K562 (cell line): ENCODE results near the gene PRPF8. TPM values are rescaled to one million over a fixed set of nuclear protein-coding genes. Genes with fewer than 3 reads are reported as not detected.

Experiments used
- BCOR ChIP-seq: fragments of 450-650 bp; IDR thresholded peaks from 2 replicates; pipeline ENCODE4 v1.6.1; 2016
- BRD4 ChIP-seq: fragments of 200-600 bp; sonication (generic); IDR thresholded peaks from 2 replicates; pipeline ENCODE4 v1.6.1; 2017; ENCODE audit warnings: inconsistent platforms
- CREBBP ChIP-seq: IDR thresholded peaks from one replicate; pipeline ENCODE4 v1.6.1; 2012; ENCODE audit warnings: low read depth, mild to moderate bottlenecking, control low read depth, inconsistent platforms, low read length
- EGR1 ChIP-seq: fragments of 450-650 bp; conservative IDR thresholded peaks from 2 replicates; pipeline ENCODE4 v1.6.1; 2017; ENCODE audit warnings: mild to moderate bottlenecking
- FOXK2 ChIP-seq, 2 experiments: fragments of 450-650 bp; IDR thresholded peaks in 1 of 2; conservative IDR thresholded peaks in 1 of 2; 2 replicates each; pipeline ENCODE4 v1.6.1; 2016; ENCODE audit warnings: low read depth in 2 of 2, mild to moderate bottlenecking in 1 of 2
- FUS ChIP-seq: fragments of 200-400 bp; formaldehyde crosslinking; optimal IDR thresholded peaks from 2 replicates; pipeline ENCODE3; 2017; ENCODE audit warnings: low read depth, low read length
- GTF2E2 ChIP-seq: fragments of 200-800 bp; sonication (Bioruptor generic); IDR thresholded peaks from 2 replicates; pipeline ENCODE4 v1.6.1; 2016; ENCODE audit warnings: missing genetic modification characterization, missing compliant biosample characterization
- KDM1A ChIP-seq, 2 experiments: fragments of 450-650 bp; IDR thresholded peaks; 2 replicates each; pipeline ENCODE4 v1.6.1; 2016; ENCODE audit warnings: mild to moderate bottlenecking in 2 of 2
- MCM3 ChIP-seq: fragments of 450-650 bp; IDR thresholded peaks from 2 replicates; pipeline ENCODE4 v1.6.1; 2016
- NR2C2 ChIP-seq, 2 experiments: fragments of 200-800 bp in 1 of 2; sonication (Bioruptor generic) in 1 of 2; sonication (generic) in 1 of 2; formaldehyde crosslinking in 1 of 2; IDR thresholded peaks; 2 replicates each; pipeline versions ENCODE4 v1.6.1 to v1.8.0; 2016 to 2022; ENCODE audit warnings: mild to moderate bottlenecking in 1 of 2, missing compliant biosample characterization in 1 of 2, missing genetic modification characterization in 1 of 2, missing genetic modification reagents in 1 of 2
- RBM25 ChIP-seq: fragments of 200-400 bp; formaldehyde crosslinking; IDR thresholded peaks from 2 replicates; pipeline ENCODE4 v1.6.1; 2018; ENCODE audit warnings: low read length, low read depth, moderate library complexity; ENCODE audit not compliant: severe bottlenecking
- RFX5 ChIP-seq: IDR thresholded peaks from 2 replicates; pipeline ENCODE4 v1.6.1; 2011; ENCODE audit warnings: low read depth, mild to moderate bottlenecking, improper control_type of control experiment, low read length
- SMAD1 ChIP-seq: fragments of 150-350 bp; IDR thresholded peaks from 2 replicates; pipeline ENCODE4 v1.6.1; 2014; ENCODE audit warnings: low read length, low read depth; ENCODE audit not compliant: partially characterized antibody
- SMAD3 ChIP-seq: fragments of 450-650 bp; formaldehyde crosslinking; conservative IDR thresholded peaks from 2 replicates; pipeline ENCODE4 v1.4.0; 2020; ENCODE audit warnings: mild to moderate bottlenecking
- SMARCA5 ChIP-seq: fragments of 450-650 bp; IDR thresholded peaks from 2 replicates; pipeline ENCODE4 v1.6.1; 2016
- SPI1 ChIP-seq: IDR thresholded peaks from 2 replicates; pipeline ENCODE4 v1.6.1; 2011; ENCODE audit warnings: low read depth, low read length, control low read depth, borderline replicate concordance
- SRSF3 ChIP-seq: fragments of 200-400 bp; formaldehyde crosslinking; IDR thresholded peaks from 2 replicates; pipeline ENCODE4 v1.6.1; 2016; ENCODE audit warnings: mild to moderate bottlenecking, low read length, moderate library complexity; ENCODE audit not compliant: insufficient read depth
- TAF7 ChIP-seq: fragments of 450-650 bp; IDR thresholded peaks from 2 replicates; pipeline ENCODE4 v1.6.1; 2016; ENCODE audit warnings: missing genetic modification characterization, missing compliant biosample characterization
- TBL1XR1 ChIP-seq, 2 experiments: IDR thresholded peaks; 2 replicates each; pipeline ENCODE4 v1.6.1; 2012; ENCODE audit warnings: improper control_type of control experiment in 2 of 2, low read length in 2 of 2, mild to moderate bottlenecking in 1 of 2
- TEAD4 ChIP-seq, 2 experiments: sonication (generic) in 1 of 2; formaldehyde crosslinking in 1 of 2; IDR thresholded peaks; 2 replicates each; pipeline versions ENCODE4 v1.6.1 to v1.8.0; 2012 to 2022; ENCODE audit warnings: borderline replicate concordance in 1 of 2, inconsistent platforms in 1 of 2, low read length in 1 of 2, mild to moderate bottlenecking in 1 of 2, missing genetic modification reagents in 1 of 2
- XRCC5 ChIP-seq: fragments of 200-400 bp; formaldehyde crosslinking; IDR thresholded peaks from 2 replicates; pipeline ENCODE4 v1.6.1; 2017; ENCODE audit warnings: low read depth, mild to moderate bottlenecking, low read length
- ZKSCAN8 ChIP-seq: fragments of 200-800 bp; sonication (Bioruptor generic); IDR thresholded peaks from 2 replicates; pipeline ENCODE4 v1.6.1; 2016; ENCODE audit warnings: missing genetic modification characterization, missing compliant biosample characterization
- ZNF146 ChIP-seq: IDR thresholded peaks from one replicate; pipeline ENCODE4 v1.6.1; 2018; ENCODE audit warnings: missing compliant biosample characterization; ENCODE audit not compliant: unreplicated experiment
- ZNF197 ChIP-seq: fragments of 200-800 bp; sonication (Bioruptor generic); IDR thresholded peaks from 2 replicates; pipeline ENCODE4 v1.6.1; 2016; ENCODE audit warnings: low read depth, missing genetic modification characterization, missing compliant biosample characterization
- ZNF212 ChIP-seq: fragments of 450-650 bp; formaldehyde crosslinking; IDR thresholded peaks from 2 replicates; pipeline ENCODE4 v1.4.0; 2020; ENCODE audit warnings: mild to moderate bottlenecking
- polyA plus RNA-seq, 8 experiments: library from polyadenylated mRNA; depleted of rRNA in 4 of 8; stranded (reverse) in 5 of 8; unstranded in 3 of 8; fragments of >200 nt; fragmentation: Nextera tagmentation in 2 of 8; fragmentation: Illumina TruSeq in 1 of 8; extraction: Ambion mirVana in 2 of 8; extraction: Trizol in 1 of 8; gene quantifications; 2 replicates each; pipeline versions ENCODE4 v1.2.1 to v1.2.3, GENCODE V29; 2011 to 2014; ENCODE audit warnings: inconsistent platforms in 1 of 8, missing spikeins in 1 of 8
- total RNA-seq, 7 experiments: library from RNA; depleted of rRNA in 6 of 7; stranded (reverse); fragments of >200 nt in 6 of 7; fragmentation: Illumina TruSeq in 2 of 7; extraction: Trizol in 2 of 7; gene quantifications; 2 replicates each; pipeline versions ENCODE4 v1.2.1 to v1.2.3, GENCODE V29; 2011 to 2021; ENCODE audit warnings: low replicate concordance in 1 of 7
- TF ChIP-seq, protein P1 (sequence below): fragments of 250-450 bp; sonication (Bioruptor Pico); IDR thresholded peaks from 2 replicates; pipeline ENCODE4 v1.9.0; 2021; ENCODE audit warnings: mild to moderate bottlenecking
- TF ChIP-seq, protein P2 (sequence below): fragments of 200-800 bp; sonication (Bioruptor generic); IDR thresholded peaks from 2 replicates; pipeline ENCODE4 v1.6.1; 2017; ENCODE audit warnings: missing genetic modification characterization, missing compliant biosample characterization
- TF ChIP-seq, protein P3 (sequence below): IDR thresholded peaks from 2 replicates; pipeline ENCODE4 v1.6.1; 2016; ENCODE audit warnings: missing genetic modification characterization, missing compliant biosample characterization

The PRPF8 gene
- total and polyA plus RNA-seq, 9 of the 15 experiments (the other 6 are each of a cell fraction or from before 2014, with no cell fraction given): 64.3 to 294 (median 85.9) TPM

DNA sequence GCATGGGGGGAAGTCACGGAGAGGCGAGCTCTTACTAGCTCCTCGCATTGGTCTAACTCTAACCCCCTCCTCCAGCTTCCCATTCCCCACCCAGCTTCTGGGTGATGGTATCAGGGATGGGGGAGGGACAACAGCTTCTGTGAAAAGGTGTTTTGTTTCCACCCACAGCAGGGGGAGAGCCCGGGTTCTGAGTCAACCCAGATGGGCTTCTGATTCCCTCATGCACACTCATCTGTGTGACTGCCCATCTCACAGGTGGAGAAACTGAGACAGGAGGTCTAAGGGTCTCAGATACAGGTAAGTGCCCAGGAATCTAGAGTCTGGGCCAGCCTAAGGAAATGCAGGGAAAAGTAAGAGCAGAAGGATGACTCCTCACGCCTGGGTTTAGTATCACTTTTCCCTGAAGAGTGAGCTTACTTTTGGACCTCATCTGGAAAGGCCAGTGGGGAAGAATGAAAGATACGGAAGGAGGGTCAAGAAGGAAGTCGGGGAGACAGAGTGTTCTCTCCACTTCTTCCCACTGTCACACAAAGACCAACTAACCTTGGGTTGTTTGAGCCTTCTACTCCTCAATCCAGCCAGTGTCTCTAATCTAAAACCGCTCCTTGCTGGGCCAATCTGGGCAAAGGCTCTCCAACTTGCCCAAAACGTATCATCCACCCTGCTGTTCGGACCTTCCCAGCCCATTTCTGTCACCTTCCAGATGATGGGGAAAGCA is 28.7 kb upstream of the PRPF8 start (continued):
- TF ChIP-seq SRSF3: no peak
- TF ChIP-seq, protein P1, sequence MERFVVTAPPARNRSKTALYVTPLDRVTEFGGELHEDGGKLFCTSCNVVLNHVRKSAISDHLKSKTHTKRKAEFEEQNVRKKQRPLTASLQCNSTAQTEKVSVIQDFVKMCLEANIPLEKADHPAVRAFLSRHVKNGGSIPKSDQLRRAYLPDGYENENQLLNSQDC (CRISPR knock-in tag): no peak
- no peak for TF ChIP-seq CREBBP
- TF ChIP-seq, protein P2, sequence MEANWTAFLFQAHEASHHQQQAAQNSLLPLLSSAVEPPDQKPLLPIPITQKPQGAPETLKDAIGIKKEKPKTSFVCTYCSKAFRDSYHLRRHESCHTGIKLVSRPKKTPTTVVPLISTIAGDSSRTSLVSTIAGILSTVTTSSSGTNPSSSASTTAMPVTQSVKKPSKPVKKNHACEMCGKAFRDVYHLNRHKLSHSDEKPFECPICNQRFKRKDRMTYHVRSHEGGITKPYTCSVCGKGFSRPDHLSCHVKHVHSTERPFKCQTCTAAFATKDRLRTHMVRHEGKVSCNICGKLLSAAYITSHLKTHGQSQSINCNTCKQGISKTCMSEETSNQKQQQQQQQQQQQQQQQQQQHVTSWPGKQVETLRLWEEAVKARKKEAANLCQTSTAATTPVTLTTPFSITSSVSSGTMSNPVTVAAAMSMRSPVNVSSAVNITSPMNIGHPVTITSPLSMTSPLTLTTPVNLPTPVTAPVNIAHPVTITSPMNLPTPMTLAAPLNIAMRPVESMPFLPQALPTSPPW (CRISPR knock-in tag): peak; percentile 70
- peak; percentile 30; the same call in 1 of the 2 replicates for TF ChIP-seq SMARCA5
- TF ChIP-seq TBL1XR1 (IDR thresholded peaks at IDR 0.05; ENCODE audit: low read length in 2 of 2): no peak
- no peak for TF ChIP-seq TEAD4 (IDR thresholded peaks at IDR 0.05; ENCODE audit: low read length)
- TF ChIP-seq TEAD4 (CRISPR knock-in tag; IDR thresholded peaks at IDR 0.05; ENCODE audit: borderline replicate concordance): no peak
- no peak for TF ChIP-seq MCM3
- no peak for TF ChIP-seq BRD4
- no peak for TF ChIP-seq FUS
- no peak for TF ChIP-seq TAF7 (tag)
- TF ChIP-seq NR2C2 (CRISPR knock-in tag; IDR thresholded peaks at IDR 0.05): no peak
- no peak for TF ChIP-seq NR2C2 (tag; IDR thresholded peaks at IDR 0.05)
- no peak for TF ChIP-seq FOXK2 (conservative IDR thresholded peaks at IDR 0.05 in 1 of 2, IDR thresholded peaks at IDR 0.05 in 1 of 2; ENCODE audit: low read depth in 2 of 2)
- TF ChIP-seq GTF2E2: no peak
- TF ChIP-seq EGR1: 0 out of 2 replicates have a peak, but pooled peaks have one; percentile 24
- TF ChIP-seq RFX5: no peak
- TF ChIP-seq SMAD3 (CRISPR knock-in tag): no peak
- TF ChIP-seq XRCC5: no peak
- peak; percentile 71 for TF ChIP-seq BCOR
- peak; percentile 66 for TF ChIP-seq RBM25
- TF ChIP-seq ZKSCAN8 (CRISPR knock-in tag): no peak
- no peak for TF ChIP-seq SPI1
- peak in 1 of 2 experiments; percentile 63; a peak in 3 of 4 replicates for TF ChIP-seq KDM1A (IDR thresholded peaks at IDR 0.05)
- no peak for TF ChIP-seq SMAD1
- TF ChIP-seq ZNF146 (CRISPR knock-in tag): no peak
- no peak for TF ChIP-seq ZNF197
- no peak for TF ChIP-seq ZNF212 (CRISPR knock-in tag)
- TF ChIP-seq, protein P3, sequence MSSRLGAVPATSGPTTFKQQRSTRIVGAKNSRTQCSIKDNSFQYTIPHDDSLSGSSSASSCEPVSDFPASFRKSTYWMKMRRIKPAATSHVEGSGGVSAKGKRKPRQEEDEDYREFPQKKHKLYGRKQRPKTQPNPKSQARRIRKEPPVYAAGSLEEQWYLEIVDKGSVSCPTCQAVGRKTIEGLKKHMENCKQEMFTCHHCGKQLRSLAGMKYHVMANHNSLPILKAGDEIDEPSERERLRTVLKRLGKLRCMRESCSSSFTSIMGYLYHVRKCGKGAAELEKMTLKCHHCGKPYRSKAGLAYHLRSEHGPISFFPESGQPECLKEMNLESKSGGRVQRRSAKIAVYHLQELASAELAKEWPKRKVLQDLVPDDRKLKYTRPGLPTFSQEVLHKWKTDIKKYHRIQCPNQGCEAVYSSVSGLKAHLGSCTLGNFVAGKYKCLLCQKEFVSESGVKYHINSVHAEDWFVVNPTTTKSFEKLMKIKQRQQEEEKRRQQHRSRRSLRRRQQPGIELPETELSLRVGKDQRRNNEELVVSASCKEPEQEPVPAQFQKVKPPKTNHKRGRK: no peak
